GM06990 (cell line): ENCODE data around the gene BACH1.

Experiments
- DNase-seq: peaks from one replicate; pipeline ENCODE4 v3.0.0-alpha.2; 2011; ENCODE audit not compliant: insufficient read length; ENCODE audit errors: extremely low read depth
- H3K27me3 ChIP-seq: replicated peaks from 2 replicates; pipeline ENCODE4 v1.6.0; 2011; ENCODE audit warnings: low read length; ENCODE audit not compliant: control insufficient read depth, insufficient read depth
- H3K36me3 ChIP-seq: 2 replicates; pipeline ENCODE4 v1.5.1; 2011; ENCODE audit warnings: low read length; ENCODE audit not compliant: control insufficient read depth, insufficient read depth
- H3K4me3 ChIP-seq: replicated peaks from 2 replicates; pipeline ENCODE4 v1.5.1; 2011; ENCODE audit warnings: low read depth, mild to moderate bottlenecking, control low read depth, low read length
- CTCF ChIP-seq: IDR thresholded peaks from 2 replicates; pipeline ENCODE4 v1.5.1; 2011; ENCODE audit warnings: low read length, control low read depth, mild to moderate bottlenecking, inconsistent platforms; ENCODE audit not compliant: insufficient read depth, poor library complexity, severe bottlenecking

Gene BACH1

GRCh38 chr21:29335720-29336119 lies 37.0 kb downstream of the BACH1 start:
- no peak for DNase-seq
- no peak for TF ChIP-seq CTCF
- H3K27me3 ChIP-seq = no peaks in the 10 kb centered on the region
- no peak overlapping the region for H3K4me3 ChIP-seq
- H3K36me3 ChIP-seq = peaks cover 5% of the 10 kb centered on the region

GRCh38 chr21:29338256-29338655 lies 39.5 kb downstream of the BACH1 start:
- TF ChIP-seq CTCF = no peak
- no peak for DNase-seq
- H3K36me3 ChIP-seq = peaks cover 2% of the 10 kb centered on the region; the same call in 1 of the 2 replicates
- no peaks in the 10 kb centered on the region for H3K27me3 ChIP-seq
- H3K4me3 ChIP-seq = no peak overlapping the region

GRCh38 chr21:29340228-29340627 lies 41.5 kb downstream of the BACH1 start:
- no peak overlapping the region for H3K4me3 ChIP-seq
- H3K36me3 ChIP-seq = peaks cover 2% of the 10 kb centered on the region; the same call in 1 of the 2 replicates
- TF ChIP-seq CTCF = no peak
- DNase-seq = no peak
- H3K27me3 ChIP-seq = no peaks in the 10 kb centered on the region

- TF ChIP-seq CTCF = peak; percentile 4
- Histone ChIP-seq H3K27me3 (no peaks in the 10 kb centered on the region), H3K4me3 (peak overlapping the region; percentile 31), H3K36me3 (peaks cover 2% of the 10 kb centered on the region)
- peak; percentile 60 for DNase-seq
Measured at GRCh38 chr21:29342363-29342957, 43.7 kb downstream of the BACH1 start.

- no peaks in the 10 kb centered on the region for H3K27me3 ChIP-seq
- no peak for DNase-seq
- no peaks in the 10 kb centered on the region; the same call in none of the 2 replicates for H3K36me3 ChIP-seq
- TF ChIP-seq CTCF = no peak
- H3K4me3 ChIP-seq = no peak overlapping the region
Measured at GRCh38 chr21:29343519-29343918, 44.8 kb downstream of the BACH1 start.

GRCh38 chr21:29346281-29346680 lies 47.6 kb downstream of the BACH1 start:
- DNase-seq = no peak
- Histone ChIP-seq H3K4me3 (no peak overlapping the region), H3K27me3 (no peaks in the 10 kb centered on the region), H3K36me3 (no peaks in the 10 kb centered on the region; the same call in none of the 2 replicates)
- TF ChIP-seq CTCF = no peak
